ENCODE data around the gene ENO1.
A peak's percentile ranks its signal among the peaks of the same experiment; 100 is the strongest.

ENO1 gene

GRCh38 chr1:8873506-8874229, 4.8 kb downstream of the ENO1 start:
- H3K27ac ChIP-seq, result peak overlapping the region; percentile 66 to 79
- peak overlapping the region; percentile 48 for H3K4me3 ChIP-seq
- DNase-seq (ENCODE audit: low spot score), result peak; percentile 91
- TF ChIP-seq, protein P1, sequence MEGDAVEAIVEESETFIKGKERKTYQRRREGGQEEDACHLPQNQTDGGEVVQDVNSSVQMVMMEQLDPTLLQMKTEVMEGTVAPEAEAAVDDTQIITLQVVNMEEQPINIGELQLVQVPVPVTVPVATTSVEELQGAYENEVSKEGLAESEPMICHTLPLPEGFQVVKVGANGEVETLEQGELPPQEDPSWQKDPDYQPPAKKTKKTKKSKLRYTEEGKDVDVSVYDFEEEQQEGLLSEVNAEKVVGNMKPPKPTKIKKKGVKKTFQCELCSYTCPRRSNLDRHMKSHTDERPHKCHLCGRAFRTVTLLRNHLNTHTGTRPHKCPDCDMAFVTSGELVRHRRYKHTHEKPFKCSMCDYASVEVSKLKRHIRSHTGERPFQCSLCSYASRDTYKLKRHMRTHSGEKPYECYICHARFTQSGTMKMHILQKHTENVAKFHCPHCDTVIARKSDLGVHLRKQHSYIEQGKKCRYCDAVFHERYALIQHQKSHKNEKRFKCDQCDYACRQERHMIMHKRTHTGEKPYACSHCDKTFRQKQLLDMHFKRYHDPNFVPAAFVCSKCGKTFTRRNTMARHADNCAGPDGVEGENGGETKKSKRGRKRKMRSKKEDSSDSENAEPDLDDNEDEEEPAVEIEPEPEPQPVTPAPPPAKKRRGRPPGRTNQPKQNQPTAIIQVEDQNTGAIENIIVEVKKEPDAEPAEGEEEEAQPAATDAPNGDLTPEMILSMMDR (IDR thresholded peaks at IDR 0.05), result no peak

- TF ChIP-seq, protein P1 (IDR thresholded peaks at IDR 0.05), result no peak
- Histone ChIP-seq H3K4me3 (peak overlapping the region; percentile 21), H3K27ac (peak overlapping the region; percentile 30 to 79)
- DNase-seq (ENCODE audit: low spot score), result no peak
Observed at GRCh38 chr1:8873001-8873400, 5.5 kb downstream of the ENO1 start.

GRCh38 chr1:8871965-8872399, 6.5 kb downstream of the ENO1 start:
- Histone ChIP-seq H3K27ac (no peak overlapping the region), H3K4me3 (no peak overlapping the region)
- TF ChIP-seq, protein P1 (IDR thresholded peaks at IDR 0.05), result no peak
- DNase-seq (ENCODE audit: low spot score), result no peak

- no peak for DNase-seq (ENCODE audit: low spot score)
- Histone ChIP-seq H3K27ac (no peak overlapping the region), H3K4me3 (no peak overlapping the region)
- TF ChIP-seq, protein P1 (IDR thresholded peaks at IDR 0.05), result no peak
Observed at GRCh38 chr1:8871539-8871935, 6.9 kb downstream of the ENO1 start.

DNA sequence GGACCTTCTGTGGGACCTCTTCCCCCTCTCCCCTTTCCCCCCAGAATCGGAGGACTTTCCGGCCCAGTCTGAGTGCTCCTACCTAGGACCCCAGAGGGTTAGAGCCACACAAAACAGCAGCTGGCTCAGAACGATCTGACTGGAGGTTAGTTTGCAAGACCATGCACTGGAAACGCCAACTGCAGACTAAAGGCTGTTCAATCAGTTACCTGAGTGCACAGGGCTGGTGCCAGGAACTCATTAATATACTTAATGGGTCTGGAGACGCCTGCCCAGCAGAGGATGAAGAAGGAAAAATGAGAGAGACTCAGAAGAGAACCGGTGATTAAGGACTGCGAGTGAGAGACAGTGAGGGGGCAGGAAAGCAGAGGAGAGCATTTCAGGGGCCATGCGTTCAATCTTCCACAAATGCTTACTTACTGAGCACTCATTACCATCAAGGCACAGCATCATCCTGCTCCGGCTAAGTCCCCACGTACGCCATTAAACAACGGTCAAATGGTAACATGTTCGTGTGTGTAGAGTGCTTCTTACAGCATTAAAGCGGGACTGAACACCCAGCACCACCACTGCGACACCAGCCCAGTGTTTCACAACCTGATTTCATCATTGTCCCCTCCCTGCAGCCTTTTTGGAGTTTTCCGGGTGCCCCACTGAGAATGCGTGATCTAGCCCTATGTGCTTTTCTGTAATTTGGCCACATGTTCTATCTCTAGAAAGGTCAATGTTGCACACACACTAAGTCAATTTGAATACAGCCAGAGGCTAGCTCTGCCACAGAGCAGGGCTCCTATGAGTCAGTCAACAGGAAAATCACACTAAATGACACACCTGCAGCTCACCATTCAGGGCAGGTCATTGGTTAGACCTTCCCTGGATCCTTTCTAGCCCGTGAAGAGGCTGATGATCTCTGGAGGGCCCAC, 7.6 kb downstream of the ENO1 start:
- Histone ChIP-seq H3K27ac (no peak overlapping the region), H3K4me3 (no peak overlapping the region)
- TF ChIP-seq, protein P1 (IDR thresholded peaks at IDR 0.05), result no peak
- no peak for DNase-seq (ENCODE audit: low spot score)

DNA sequence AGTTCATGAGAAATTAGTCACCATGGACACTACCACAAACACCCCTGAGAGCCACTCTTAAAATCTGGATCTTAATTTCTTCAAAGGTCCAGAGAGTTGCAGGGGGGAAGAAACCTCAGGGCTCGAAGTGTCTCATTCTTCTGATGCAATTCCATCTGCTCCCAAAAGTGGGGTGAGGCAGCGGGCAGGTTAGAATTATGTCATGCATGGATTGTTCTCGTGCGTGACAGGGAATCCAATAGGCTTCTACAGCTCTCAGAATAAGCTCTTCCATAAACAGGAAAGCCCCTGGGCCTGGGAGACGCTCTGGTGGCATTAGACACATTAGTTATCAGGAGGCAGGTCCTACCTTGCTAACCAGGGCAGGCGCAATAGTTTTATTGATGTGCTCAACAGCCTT, 8.4 kb downstream of the ENO1 start:
- no peak for DNase-seq (ENCODE audit: low spot score)
- no peak overlapping the region for H3K27ac ChIP-seq
- TF ChIP-seq, protein P1 (IDR thresholded peaks at IDR 0.05), result no peak
- H3K4me3 ChIP-seq, result no peak overlapping the region

All from coronary artery (tissue), 2 donors.